ENCODE results near the gene CTR9.

The CTR9 gene

DNA sequence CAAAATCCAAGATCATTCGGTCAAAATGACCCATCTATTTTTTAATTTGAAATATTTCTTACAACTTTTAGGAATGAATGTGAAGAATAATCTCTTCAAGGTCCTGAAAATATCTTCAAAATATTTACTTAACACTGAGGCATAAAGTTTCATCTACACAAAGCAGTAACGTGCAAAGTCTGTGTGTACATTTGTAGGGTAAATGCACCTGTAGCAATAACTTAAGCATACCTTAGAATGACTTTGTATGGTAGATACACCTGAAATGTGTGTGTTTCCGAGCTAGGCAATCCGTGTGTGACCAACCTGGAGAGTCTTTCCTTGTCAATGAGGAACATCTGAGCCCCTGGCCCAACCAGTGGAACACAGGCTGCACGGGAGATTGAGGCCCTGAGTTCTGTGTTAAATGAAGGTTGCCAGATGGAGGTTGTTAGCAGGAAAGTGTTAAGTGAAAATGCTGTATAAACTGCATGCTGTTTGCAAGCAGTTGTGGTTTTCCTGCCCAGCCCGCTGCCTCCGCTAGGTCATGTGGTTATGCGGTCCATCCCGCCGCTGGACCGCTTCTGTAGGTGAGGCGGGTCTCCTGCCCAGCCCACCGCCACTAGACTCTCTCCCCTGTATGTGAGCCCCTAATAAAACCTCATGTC lies 7.6 kb upstream of the CTR9 start:
- DNase-seq, result peak in 1 of 2 donors; percentile 14

DNA sequence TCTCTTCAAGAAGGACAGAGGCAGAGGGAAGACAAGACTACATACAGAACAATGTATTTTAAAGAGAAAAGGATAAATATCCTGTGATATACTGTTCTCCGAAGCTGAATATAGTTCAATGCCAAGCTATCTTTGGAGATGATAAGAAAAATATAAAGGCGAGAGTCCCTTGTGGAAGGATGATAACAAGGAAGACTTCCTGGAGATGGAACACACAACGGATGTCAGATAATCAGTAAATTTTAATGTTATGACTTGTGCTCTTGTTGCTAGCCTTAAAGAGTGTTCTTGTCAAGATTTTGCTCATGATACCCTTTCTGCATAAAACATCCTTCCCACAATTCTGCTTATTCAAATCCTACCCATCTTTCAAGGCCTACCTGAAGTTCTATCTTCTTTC lies 6.8 kb upstream of the CTR9 start:
- no peak for DNase-seq

DNA sequence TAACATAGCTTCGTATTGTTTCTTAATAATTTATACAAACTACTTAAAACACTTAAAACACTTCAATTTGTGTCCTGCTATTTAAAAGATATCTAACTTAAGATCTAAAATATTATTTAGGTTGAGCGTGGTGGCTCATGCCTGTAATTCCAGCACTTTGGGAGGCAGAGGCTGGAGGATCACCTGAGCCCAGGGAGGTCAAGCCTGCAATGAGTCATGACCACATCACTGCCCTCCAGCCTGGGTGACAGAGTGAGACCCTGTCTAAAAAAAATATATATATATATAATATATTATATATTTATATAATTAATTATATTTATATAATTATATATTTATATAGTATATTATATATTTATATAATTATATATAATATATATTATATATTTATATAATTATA lies 4.2 kb upstream of the CTR9 start:
- DNase-seq, result no peak

DNA sequence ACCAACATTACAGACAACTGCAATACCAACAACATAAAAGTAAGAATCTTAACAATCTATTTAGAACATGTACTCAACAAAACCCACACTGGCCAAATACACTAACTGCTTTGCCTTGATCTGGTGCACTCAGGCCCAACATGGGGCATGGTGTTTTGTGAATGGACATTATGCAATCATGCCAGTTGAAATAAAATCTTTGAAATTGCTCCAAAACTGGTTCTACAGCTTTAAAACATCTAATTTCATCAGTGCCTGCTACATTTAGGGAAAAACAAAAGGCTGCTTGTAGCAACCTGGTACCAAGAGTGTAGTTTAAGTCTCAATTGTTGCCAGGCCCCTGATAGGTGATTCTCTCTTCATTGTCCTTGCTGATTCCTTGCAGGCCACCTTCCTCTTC lies 3.3 kb upstream of the CTR9 start:
- DNase-seq, result no peak

DNA sequence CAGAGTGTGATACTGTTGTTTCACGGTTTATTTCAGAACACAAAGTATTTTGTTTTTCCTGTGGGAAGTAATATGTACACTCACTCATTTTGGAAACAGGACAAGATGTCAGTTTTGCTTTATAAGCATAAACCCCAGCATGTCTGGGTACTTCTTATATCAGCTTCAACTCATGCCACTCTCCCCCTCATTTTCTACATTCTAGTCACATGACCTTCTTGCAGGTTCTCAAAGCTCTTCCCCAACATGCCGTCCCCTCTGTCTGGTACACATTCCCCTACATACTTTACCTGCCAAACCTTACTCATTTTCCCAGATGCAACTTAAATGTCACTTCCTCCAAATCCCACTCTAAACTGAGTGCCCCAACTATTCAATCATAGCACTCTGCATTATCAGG lies 1.6 kb upstream of the CTR9 start:
- no peak for DNase-seq

DNA sequence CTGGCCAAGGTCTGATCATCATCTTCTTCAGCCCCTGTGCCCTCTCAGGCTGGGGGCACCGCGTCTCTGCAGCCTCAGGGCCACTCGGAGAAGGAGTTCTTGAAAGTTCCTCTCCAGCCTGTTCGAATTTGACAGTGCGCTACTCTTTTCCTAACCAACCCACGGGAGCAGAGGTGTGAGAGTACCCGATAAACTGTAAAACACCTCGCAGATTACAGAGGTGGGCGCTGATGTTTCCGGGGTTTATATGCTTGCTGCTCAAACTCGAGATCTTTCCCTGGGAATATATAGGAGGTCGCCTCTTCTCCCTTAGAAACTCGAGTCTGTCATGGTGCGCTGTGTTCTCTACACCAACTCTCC lies 515 bp downstream of the CTR9 start:
- DNase-seq, result peak in 1 of 2 donors; percentile 8

DNA sequence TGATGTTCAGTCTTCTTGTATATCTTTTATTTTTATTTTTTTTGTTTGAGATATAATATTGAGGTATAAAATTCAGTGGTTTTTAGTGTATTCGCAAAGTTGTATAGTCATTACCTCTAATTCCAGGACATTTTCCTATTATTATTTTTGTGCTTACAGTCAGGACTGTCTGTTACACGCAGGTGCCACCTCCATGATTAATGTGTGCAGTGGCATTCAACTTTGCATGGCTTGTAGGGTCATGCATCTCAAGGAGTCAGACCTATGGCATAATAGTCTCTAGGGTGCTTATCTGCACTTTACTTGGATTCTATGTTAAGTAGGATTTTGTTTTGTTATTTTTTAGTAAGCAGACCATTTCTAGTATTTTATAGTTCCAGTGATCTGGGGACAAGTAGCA lies 1.0 kb downstream of the CTR9 start:
- no peak for DNase-seq

DNA sequence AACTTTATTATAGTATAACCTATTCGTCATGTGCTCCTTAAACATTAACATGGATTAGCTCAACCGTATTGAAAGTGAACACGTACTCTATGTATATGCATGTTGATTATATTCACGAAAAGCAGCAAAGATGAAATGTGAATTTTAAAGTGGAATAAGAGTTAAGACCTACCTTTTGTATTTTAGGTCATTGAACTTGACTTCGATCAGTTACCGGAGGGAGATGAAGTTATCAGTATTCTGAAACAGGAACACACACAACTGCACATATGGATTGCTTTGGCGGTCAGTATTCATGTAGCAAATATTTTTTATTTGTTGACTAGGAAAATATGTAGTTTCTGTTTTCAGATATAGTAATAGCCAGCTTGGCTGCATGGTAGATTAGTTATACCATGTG lies 1.4 kb downstream of the CTR9 start:
- DNase-seq, result no peak

DNA sequence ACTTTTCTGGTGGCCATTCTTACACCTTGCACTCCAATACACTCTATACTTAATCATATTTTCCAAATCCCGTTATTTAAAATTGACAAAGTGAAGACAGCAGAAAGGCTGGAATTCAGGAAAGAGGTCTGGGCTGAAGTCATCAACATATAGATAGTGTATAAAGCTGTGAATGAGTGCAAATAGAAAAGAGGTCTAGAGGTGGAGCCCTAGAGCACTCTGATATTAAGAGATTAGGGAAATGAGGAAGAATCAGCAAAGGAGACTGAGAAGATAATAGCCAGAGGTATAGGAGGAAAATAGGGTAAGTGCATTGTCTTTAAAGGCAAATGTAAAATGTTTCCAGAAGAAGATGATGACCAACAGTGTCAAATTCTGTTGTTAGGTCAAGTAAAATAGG lies 7.9 kb downstream of the CTR9 start:
- DNase-seq, result no peak

DNA sequence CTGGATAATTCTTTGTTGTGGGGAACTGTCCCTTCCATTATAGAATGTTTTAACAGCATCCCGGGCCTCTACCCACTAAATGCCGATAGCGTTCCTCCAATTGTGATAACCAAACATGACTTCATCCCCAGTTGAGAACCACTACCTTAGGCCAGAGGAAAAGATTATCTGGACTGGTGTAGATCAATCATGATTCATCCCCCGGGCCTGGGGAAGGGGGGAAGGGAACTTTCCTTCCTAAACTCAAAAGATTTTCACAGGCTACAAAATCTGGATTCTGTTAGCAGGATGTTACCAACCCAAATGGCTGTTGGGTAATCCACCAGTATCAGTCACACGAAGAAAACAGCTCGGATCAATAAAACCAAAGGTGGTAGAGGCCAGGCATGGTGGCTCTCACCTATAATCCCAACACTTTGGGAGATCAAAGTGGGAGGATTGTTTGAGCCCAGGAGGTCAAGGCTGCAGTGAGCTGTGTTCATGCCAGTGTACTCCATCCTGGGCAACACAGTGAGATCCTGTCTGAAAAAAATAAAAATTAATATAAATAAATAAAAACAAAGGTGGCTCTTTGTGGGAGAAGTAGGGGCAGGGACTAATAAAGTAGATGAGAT lies 10.1 kb downstream of the CTR9 start:
- no peak for DNase-seq

DNA sequence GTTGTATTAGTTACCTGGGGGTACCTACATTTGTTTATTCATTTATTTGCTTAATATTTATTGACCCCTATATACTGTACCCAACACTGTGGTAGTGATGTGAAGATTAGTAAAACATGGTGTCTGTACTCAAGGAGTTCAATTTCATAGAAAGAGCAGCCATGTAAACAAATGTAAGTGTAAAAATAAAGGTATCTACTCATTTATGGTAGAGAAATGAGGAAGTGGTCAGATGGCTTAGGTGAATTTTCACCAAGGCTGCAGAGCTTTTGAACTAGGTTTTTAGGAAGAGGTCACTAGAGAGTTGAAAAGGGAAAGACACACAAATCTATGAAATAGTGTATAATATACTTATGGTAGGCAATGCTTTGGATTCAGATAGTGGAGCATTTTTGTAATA lies 11.1 kb downstream of the CTR9 start:
- DNase-seq, result no peak

DNA sequence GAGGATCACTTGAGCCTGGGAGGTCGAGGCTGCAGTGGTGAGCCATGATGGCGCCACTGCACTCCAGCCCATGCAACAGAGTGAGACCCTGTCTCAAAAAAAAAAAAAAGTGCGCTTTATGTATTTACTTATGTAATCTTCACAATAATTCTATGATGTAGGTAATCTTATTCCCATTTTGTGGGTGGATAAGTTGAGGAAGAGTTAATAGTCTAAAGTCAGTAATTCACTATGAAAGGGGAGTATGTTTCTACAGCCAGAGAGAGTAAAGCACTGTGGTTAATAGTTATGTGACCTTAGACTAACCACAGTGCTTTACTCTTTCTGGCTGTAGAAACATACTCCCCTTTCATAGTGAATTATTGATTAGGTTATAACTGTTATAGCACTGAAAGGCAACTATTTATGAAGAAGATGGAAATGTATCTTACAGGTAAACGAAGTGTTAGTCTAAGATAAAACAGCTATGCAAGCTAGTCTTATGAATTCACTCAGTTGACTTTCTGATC lies 11.9 kb downstream of the CTR9 start:
- no peak for DNase-seq

DNA sequence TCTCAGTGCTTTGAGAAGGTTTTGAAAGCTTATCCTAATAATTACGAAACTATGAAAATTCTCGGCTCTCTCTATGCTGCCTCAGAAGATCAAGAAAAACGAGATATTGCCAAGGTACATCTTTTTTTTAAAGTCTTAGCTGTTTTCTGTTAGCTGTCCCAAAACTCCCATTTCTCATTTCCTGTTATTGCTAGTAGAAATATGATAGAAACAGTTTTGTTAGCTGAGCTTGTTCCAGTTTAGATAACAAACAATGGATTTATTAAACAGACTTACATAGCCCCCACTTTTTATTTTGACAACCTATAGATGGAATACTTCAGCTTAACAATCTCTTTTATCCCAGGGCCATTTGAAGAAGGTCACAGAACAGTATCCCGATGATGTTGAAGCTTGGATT lies 12.7 kb downstream of the CTR9 start:
- DNase-seq, result no peak

DNA sequence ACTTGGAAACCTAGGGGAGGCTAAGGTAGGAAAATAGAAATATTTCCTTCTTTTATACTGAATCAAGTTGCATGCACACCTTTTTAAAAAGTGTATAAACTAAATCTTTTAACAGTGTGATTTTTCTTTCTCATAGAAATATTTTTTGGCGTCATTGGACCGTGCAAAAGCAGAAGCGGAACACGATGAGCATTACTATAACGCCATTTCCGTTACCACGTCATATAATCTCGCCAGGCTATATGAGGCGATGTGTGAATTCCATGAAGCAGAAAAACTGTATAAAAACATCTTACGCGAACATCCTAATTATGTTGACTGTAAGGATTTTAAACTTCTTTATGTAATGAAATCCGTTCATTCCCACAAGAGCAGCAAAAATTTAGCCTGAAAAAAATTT lies 13.4 kb downstream of the CTR9 start:
- DNase-seq, result no peak

DNA sequence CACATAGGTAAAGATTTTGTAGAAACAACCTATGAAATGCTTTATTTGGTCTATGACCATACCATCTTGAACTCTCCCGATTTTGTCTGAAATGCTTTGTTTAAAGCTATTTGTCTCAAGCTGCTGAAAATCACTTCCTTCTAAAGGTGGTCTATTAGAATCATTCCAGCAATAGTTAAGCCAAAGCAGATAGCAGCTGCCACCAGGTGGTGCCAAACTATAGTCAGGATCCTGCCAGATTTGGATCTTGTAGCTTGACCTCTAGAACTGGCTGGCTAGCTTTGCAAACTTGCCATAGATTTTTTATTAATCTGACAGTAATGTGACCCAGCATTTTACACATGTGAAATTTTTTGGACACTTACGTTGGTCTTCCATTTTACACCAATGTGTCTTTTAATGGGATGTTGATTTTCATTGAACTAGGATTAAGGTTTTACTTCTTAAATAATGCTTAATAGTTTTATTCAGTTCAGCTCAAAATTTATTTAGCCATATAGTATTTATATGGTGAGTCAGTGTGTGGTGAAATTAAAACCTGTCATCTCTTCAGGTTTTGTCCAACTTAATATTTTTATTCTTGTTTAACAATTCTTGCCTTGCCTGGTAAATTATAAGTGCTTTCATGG lies 19.7 kb downstream of the CTR9 start:
- no peak for DNase-seq

DNA sequence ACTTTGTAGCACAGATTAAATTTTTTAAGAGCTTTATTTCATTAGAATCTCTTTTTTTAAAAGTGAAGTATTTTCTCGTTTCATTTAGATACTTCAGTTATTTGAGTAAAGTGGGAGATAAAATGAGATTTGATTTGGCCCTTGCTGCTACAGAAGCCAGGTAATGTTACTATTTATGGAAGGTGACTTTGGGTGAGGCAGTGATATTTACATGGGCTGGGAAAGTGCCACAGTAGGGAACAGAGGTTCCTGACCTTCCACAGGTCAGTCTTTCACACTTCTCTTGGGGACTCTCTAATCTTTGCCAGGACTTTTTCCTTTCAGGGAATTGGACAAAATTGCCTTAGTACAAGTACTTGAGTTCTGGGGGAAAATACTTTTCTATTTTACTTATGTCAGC lies 20.4 kb downstream of the CTR9 start:
- no peak for DNase-seq

DNA sequence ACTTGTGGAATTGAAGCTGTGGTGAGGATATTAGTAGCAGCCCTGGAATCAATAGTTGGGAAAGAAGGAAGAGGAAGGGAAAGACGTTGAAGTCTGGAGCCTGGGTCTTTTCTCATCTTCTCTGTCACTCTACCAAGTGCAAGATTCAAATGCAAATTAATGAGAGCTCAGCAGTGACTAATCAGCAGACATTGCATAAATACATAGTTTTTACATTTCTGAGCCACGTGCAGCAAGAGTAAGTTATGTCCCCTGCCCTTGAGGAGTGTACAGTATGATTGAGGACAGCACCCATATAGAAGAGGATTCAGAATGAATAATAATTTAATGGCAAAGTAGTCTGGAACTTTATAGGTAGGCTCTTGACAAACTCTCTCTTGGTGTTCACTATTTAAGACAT lies 23.8 kb downstream of the CTR9 start:
- no peak for DNase-seq

DNA sequence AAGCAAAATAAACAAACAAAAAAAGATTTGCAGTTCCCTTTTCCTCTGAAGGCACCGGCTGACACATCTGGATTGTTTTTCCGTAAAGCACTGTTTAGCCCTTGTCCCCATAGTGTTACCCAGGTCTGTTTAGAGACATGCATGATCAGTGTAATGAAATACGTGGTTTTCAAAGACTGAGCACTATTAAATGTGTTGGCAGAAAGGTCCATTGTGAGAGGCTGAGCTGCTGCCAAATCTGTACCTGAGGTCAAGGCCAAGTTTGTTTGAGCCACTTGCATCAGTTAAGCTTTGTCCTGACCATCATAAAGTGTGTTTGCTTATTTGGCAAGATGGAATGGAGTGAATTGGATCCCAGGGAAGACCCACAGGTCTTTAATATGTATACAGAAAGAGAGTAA lies 26.3 kb downstream of the CTR9 start:
- no peak for DNase-seq

DNA sequence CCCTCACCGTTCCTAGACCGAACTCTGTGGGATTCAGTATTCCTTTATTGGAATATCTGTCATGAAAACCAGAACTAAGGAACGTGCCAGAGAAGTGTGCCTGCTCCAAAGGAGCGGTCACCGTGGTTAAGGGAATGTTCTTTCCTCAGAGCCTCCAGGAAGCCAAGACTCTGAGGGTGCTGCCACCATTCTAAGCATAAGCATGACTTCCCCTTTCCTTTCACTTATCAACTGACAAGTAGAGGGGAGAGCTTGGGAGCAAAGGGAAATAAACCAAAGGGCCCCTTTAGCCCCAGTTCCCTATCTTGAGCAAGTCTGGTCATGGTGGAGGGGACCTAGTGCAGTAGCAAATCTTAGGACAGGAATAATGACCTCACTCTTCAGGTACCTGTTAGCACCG lies 26.8 kb downstream of the CTR9 start:
- no peak for DNase-seq

DNA sequence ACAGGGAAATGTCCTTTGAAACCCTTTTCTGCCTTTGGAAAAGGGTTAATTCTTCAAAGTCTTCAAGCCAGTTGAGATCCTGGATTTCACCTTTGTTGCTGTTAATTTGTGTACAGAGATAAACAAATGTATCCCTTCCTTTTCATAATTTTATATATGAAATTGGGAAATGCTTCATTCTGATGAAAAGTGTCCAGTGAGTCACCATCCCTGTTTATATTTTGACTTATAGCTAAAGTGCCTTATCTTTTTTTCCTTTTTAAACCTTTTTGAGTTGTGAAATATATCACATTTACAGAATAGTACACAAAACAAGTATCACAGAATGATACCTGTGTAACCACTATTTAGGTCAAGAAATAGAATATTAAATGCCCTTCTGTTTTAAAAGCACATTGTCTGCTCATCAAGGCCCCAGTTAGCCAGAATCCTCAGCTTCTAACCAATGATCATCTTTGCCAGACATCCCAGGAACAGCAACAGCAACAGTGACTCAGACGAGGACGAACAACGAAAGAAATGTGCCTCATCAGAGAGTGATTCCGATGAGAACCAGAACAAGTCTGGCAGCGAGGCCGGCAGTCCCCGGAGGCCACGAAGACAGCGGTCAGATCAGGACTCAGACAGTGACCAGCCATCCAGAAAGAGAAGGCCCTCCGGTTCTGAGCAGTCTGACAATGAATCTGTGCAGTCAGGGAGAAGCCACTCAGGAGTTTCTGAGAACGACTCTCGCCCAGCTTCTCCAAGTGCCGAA lies 27.3 kb downstream of the CTR9 start:
- DNase-seq, result no peak

DNA sequence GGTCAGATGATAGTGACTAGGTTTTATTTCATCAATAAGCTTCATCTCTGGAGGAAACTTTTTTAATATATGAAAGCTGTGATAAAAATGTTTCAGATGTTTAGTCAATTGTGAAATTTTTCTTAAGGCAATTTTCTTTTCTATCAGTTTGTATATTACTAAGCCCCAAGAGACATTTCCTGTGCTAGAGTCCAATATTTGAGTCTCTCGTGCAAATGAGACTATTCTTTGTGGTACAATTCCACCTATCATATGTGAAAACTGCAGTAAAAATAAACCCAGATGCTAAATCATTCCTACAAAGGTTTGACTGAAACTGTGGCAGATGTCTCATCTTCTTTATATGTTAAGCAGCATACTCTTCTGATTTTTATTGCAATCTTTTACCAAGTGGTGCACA lies 28.0 kb downstream of the CTR9 start:
- DNase-seq, result no peak

DNA sequence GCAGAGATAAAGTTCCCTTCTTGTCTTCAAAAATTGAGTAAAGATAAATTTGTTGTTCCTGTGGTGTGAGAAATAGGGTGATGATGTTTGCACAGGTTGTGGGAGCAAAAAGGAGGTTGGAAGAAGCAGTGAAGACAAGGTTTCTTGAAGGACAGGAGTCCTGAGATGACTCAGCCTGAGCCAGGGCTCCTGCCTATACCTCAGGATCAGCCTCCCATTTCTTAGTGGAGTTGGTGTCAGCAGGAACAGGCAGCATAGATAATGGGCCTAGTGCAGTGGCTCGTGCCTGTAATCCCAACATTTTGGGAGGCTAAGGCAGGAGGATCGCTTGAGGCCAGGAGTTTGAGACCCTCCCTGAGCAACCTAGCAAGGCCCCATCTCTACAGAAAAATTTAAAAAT lies 29.0 kb downstream of the CTR9 start:
- DNase-seq, result no peak

DNA sequence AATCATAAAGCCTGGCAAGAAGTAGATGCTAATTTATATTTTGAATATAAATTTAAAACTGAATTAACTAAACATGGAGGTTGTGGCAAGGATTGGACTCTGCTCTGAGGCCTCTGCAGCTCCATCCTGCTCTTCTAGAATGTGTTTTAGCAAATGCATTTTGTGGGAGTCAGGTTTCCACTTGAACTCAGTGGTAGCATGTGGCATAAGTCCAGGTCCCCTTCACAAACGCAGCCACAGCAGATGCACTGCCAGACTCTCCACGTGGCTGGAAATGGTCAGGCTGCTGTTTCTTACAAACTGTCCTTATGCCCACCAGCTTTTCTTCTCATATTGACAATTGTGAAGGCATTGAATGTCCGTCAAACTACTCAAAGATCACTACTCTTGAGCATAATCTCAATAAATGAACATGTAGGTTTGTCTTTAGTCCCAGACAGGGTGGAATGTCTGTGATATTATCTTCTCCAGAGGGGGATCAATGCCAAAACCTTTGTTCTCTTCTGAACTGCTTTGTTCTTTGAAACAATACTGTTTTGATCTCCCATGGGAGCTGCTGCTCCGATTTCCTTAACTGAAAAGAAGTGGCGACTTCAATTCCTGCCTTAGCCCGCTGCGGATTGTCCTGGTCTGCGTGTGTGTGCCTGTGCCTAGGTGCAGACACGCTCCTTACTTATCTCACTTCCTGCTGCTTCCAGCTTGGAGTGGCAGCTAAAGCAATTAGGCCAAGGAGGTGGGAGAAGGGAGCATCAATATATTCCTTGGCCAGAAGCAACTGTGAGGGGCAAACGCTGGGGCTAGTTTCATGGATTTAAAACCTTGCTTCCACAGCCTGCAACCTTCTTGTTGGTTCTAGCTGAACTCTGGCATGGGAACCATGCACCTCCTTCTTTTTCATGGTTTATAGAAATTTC lies 33.4 kb downstream of the CTR9 start:
- DNase-seq, result no peak

Measured in activated CD4-positive, alpha-beta T cell treated with anti-CD3 and anti-CD28 coated beads for 4 hours (primary cell).